SU-DHL-6 (cell line): ENCODE measurements around the gene MRPS24.

Experiments
- CTCF ChIP-seq: fragments of 200-600 bp; sonication (generic); IDR thresholded peaks from one replicate; pipeline ENCODE4 v1.5.1; 2017; ENCODE audit warnings: antibody characterized with exemption, mild to moderate bottlenecking, low read length, moderate library complexity; ENCODE audit not compliant: insufficient read depth, poor library complexity, severe bottlenecking
- EZH2phosphoT487 ChIP-seq: fragments of 200-600 bp; sonication (generic), shearing (Covaris generic); conservative IDR thresholded peaks from 2 replicates; pipeline ENCODE4 v1.6.1; 2018; ENCODE audit warnings: mild to moderate bottlenecking, antibody characterized with exemption, low read length, moderate library complexity, mixed read lengths

GRCh38 chr7:43872406-43873110, 3.2 kb upstream of the MRPS24 start:
- TF ChIP-seq CTCF: no peak
- TF ChIP-seq EZH2phosphoT487: no peak
